ENCODE data around the gene DENND1B. TPM values are rescaled to one million over a fixed set of nuclear protein-coding genes. Genes with fewer than 3 reads are reported as not detected.

DENND1B gene
- total RNA-seq, 1 experiment from 2014 or later, result 9.6 TPM

GRCh38 chr1:197615693-197616011 lies 159.6 kb downstream of the DENND1B start:
- BruUV-seq (replicated peaks), result no TSS peak
- Histone ChIP-seq H3K9me3 (ENCODE audit: control insufficient read depth in 1 of 2, insufficient read depth in 1 of 2, low read depth in 1 of 2, low read length in 2 of 2) (no peaks in the 10 kb centered on the region), H4K20me1 (ENCODE audit: insufficient read depth) (no peaks in the 10 kb centered on the region), H3K27ac (ENCODE audit: low read depth, low read length) (no peak overlapping the region), H3K36me3 (ENCODE audit: control insufficient read depth in 1 of 2, insufficient read depth in 2 of 2, low read length in 2 of 2) (no peaks in the 10 kb centered on the region), H2AFZ (ENCODE audit: low read depth, low read length, poor library complexity, severe bottlenecking) (no peak overlapping the region), H3K4me3 (replicated peaks in 1 of 2; ENCODE audit: low read depth in 1 of 2, low read length in 2 of 2) (no peak overlapping the region), H3K79me2 (ENCODE audit: insufficient read depth, low read length) (no peaks in the 10 kb centered on the region), H3K4me2 (ENCODE audit: low read length) (no peak overlapping the region), H3K9me2 (ENCODE audit: insufficient read depth) (no peaks in the 10 kb centered on the region), H3K4me1 (ENCODE audit: control insufficient read depth in 1 of 2, insufficient read depth in 2 of 2, low read length in 2 of 2) (no peaks in the 10 kb centered on the region), H3K27me3 (ENCODE audit: insufficient read depth, low read length) (no peaks in the 10 kb centered on the region), H3K9ac (ENCODE audit: low read length) (no peak overlapping the region)
- ATAC-seq (no peak), DNase-seq (ENCODE audit: low read depth, low spot score) (no peak)
- ChIA-PET RAD21 (ENCODE audit: low non-redundant PET in 1 of 2, low total read pairs in 2 of 2, uncharacterized antibody in 2 of 2, unreplicated experiment in 2 of 2) (interaction anchor here in 1 of 2 experiments (1.0 kb wide), 1 partner anchor 253 kb away, joined by 3 read pairs; no protein-coding TSS in a partner anchor), POLR2A (no interaction called here), CTCF (interaction anchor here (0.6 to 1.9 kb wide), 8 partner anchors 13 to 309 kb away, joined by 3 to 19 read pairs (median 4); no protein-coding TSS in a partner anchor)
- no peak for TF ChIP-seq CBX3 (IDR thresholded peaks at IDR 0.05; ENCODE audit: low read depth)
- intact Hi-C loops (cut with micrococcal nuclease), result loop anchor here (1.0 to 10.0 kb wide), 4 partner anchors 254 to 852 kb away; partner anchors contain the start of gene NEK7

GRCh38 chr1:197614916-197615692 lies 160.2 kb downstream of the DENND1B start:
- Histone ChIP-seq H3K36me3 (ENCODE audit: control insufficient read depth in 1 of 2, insufficient read depth in 2 of 2, low read length in 2 of 2) (no peaks in the 10 kb centered on the region), H3K4me1 (ENCODE audit: control insufficient read depth in 1 of 2, insufficient read depth in 2 of 2, low read length in 2 of 2) (no peaks in the 10 kb centered on the region), H3K79me2 (ENCODE audit: insufficient read depth, low read length) (no peaks in the 10 kb centered on the region), H3K9me3 (ENCODE audit: control insufficient read depth in 1 of 2, insufficient read depth in 1 of 2, low read depth in 1 of 2, low read length in 2 of 2) (no peaks in the 10 kb centered on the region), H3K27me3 (ENCODE audit: insufficient read depth, low read length) (no peaks in the 10 kb centered on the region), H3K9ac (ENCODE audit: low read length) (no peak overlapping the region), H3K4me2 (ENCODE audit: low read length) (no peak overlapping the region), H2AFZ (ENCODE audit: low read depth, low read length, poor library complexity, severe bottlenecking) (no peak overlapping the region), H4K20me1 (ENCODE audit: insufficient read depth) (no peaks in the 10 kb centered on the region), H3K4me3 (replicated peaks in 1 of 2; ENCODE audit: low read depth in 1 of 2, low read length in 2 of 2) (no peak overlapping the region), H3K27ac (ENCODE audit: low read depth, low read length) (no peak overlapping the region), H3K9me2 (ENCODE audit: insufficient read depth) (no peaks in the 10 kb centered on the region)
- POLR2A ChIA-PET, result no interaction called here
- RAD21 ChIA-PET (ENCODE audit: low non-redundant PET in 1 of 2, low total read pairs in 2 of 2, uncharacterized antibody in 2 of 2, unreplicated experiment in 2 of 2), result interaction anchor here in 1 of 2 experiments (1.0 kb wide), 1 partner anchor 254 kb away, joined by 3 read pairs; no protein-coding TSS in a partner anchor
- TF ChIP-seq CEBPB (IDR thresholded peaks at IDR 0.05; ENCODE audit: low read depth) (no peak), RAD21 (IDR thresholded peaks at IDR 0.05; ENCODE audit: low read depth) (peak; percentile 61), ELF1 (IDR thresholded peaks at IDR 0.05; ENCODE audit: borderline replicate concordance, low read depth) (no peak), CTCF (IDR thresholded peaks at IDR 0.05 in 2 of 3, conservative IDR thresholded peaks at IDR 0.05 in 1 of 3; ENCODE audit: borderline replicate concordance in 1 of 3, insufficient read depth in 1 of 3, low read depth in 2 of 3, low read length in 2 of 3) (peak; percentile 47 to 66 (median 65); a peak in 5 of 6 replicates)
- no TSS peak for BruUV-seq (replicated peaks)
- peak; percentile 95 for ATAC-seq
- CTCF ChIA-PET, result interaction anchor here (0.6 to 1.9 kb wide), 8 partner anchors 13 to 312 kb away, joined by 3 to 19 read pairs (median 4); no protein-coding TSS in a partner anchor
- intact Hi-C loops (cut with micrococcal nuclease), result loop anchor here (1.0 to 10.0 kb wide), 4 partner anchors 254 to 852 kb away; partner anchors contain the start of gene NEK7
- peak; percentile 35 for DNase-seq (ENCODE audit: low read depth, low spot score)

Data from HCT116 (cell line).